ENCODE measurements around the gene NELL2. TPM values are rescaled to one million over a fixed set of nuclear protein-coding genes. Genes with fewer than 3 reads are reported as not detected.

Gene NELL2
- total and polyA plus RNA-seq, 7 donors = 0.17 to 1.8 (median 0.30) TPM; not detected in 3

DNA sequence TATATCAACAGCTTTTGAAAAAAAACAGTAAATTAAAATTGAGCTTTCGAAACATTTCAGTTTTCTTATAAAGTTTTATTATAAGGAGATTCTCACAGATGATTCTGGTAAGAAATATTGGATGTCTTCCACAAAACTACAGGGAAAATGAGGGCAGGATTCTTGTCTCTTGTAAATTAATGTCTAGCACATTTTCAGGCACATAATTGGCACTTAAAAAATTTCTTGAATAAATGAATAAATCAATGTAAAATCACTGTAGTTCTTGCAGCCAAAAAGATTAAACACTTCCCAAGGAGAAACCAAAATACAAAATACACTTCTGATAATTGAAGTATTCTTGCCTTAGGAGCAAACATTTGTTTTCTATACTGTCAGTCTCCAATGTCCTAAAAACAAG is 164.4 kb downstream of the NELL2 start:
- TF ChIP-seq, protein P1, sequence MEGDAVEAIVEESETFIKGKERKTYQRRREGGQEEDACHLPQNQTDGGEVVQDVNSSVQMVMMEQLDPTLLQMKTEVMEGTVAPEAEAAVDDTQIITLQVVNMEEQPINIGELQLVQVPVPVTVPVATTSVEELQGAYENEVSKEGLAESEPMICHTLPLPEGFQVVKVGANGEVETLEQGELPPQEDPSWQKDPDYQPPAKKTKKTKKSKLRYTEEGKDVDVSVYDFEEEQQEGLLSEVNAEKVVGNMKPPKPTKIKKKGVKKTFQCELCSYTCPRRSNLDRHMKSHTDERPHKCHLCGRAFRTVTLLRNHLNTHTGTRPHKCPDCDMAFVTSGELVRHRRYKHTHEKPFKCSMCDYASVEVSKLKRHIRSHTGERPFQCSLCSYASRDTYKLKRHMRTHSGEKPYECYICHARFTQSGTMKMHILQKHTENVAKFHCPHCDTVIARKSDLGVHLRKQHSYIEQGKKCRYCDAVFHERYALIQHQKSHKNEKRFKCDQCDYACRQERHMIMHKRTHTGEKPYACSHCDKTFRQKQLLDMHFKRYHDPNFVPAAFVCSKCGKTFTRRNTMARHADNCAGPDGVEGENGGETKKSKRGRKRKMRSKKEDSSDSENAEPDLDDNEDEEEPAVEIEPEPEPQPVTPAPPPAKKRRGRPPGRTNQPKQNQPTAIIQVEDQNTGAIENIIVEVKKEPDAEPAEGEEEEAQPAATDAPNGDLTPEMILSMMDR (IDR thresholded peaks at IDR 0.05) = no peak
- Histone ChIP-seq H3K4me3 (no peak overlapping the region), H3K4me1 (no peaks in the 10 kb centered on the region), H3K9me3 (no peaks in the 10 kb centered on the region), H3K36me3 (ENCODE audit: insufficient read depth in 1 of 2, low read depth in 1 of 2) (no peaks in the 10 kb centered on the region), H3K27me3 (ENCODE audit: insufficient read depth in 3 of 3, low read length in 2 of 3) (peaks cover 0 to 2% (median 0%) of the 10 kb centered on the region in 3 donors), H3K27ac (no peak overlapping the region)
- DNase-seq (no peak), ATAC-seq (no peak)
- WGBS, 3 donors = 75 to 83% (median 80%) methylated on average over 1 of the region's 1 CpG
- intact Hi-C loops (cut with DNase I) = no loop called here

DNA sequence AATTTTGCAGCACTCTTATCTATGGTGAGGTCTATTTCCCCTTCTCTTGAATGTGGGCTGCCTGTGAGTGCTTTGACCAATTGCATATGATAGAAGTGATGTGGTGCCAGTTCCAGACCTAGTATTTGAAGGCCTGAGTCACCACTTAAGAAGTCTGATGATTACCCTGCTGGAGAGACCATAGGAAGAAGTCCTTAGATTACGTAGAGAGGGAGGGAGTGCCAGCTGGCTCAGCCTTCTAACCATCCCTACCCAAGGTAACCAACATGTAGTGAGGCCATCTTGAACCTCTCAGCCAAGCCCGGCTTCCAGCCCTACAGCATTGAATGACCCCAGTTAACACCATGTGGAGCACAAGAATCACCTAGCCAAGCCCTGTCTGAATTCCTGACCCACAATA is 166.9 kb downstream of the NELL2 start:
- ATAC-seq (no peak), DNase-seq (no peak)
- Histone ChIP-seq H3K9me3 (no peaks in the 10 kb centered on the region), H3K4me3 (no peak overlapping the region), H3K27ac (no peak overlapping the region), H3K36me3 (ENCODE audit: insufficient read depth in 1 of 2, low read depth in 1 of 2) (no peaks in the 10 kb centered on the region), H3K27me3 (ENCODE audit: insufficient read depth in 3 of 3, low read length in 2 of 3) (peaks cover 0 to 2% (median 0%) of the 10 kb centered on the region in 3 donors), H3K4me1 (no peaks in the 10 kb centered on the region)
- WGBS, 3 donors = 74 to 100% (median 84%) methylated on average over 2 of the region's 2 CpGs
- intact Hi-C loops (cut with DNase I) = loop anchor here in 1 of 2 donors (5.0 kb wide), 1 partner anchor 98 kb away; no protein-coding TSS in a partner anchor
- TF ChIP-seq, protein P1 (IDR thresholded peaks at IDR 0.05) = no peak

DNA sequence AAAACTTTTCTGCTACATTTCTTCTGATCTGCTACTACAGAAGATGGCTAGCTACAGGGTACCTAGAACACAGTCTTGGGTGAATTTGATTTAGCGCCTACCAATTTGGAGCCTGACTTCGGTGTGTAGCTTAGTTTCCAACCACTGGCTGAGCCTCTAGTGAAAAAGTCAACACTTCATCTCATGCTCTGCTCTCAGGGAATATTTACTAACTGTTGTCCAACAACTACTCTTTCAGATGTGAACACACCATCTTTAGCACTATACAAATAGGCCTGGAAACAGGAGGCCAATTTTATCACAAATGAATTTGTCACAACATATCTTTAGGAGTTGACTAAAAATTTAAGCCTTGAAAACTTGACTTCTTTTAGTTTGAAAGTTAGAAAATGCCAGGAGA is 167.9 kb downstream of the NELL2 start:
- intact Hi-C loops (cut with DNase I) = loop anchor here in 1 of 2 donors (5.0 kb wide), 1 partner anchor 99 kb away; no protein-coding TSS in a partner anchor
- DNase-seq = no peak
- Histone ChIP-seq H3K4me3 (no peak overlapping the region), H3K9me3 (no peaks in the 10 kb centered on the region), H3K27ac (no peak overlapping the region), H3K27me3 (ENCODE audit: insufficient read depth in 3 of 3, low read length in 2 of 3) (peaks cover 0 to 2% (median 0%) of the 10 kb centered on the region in 3 donors), H3K36me3 (ENCODE audit: insufficient read depth in 1 of 2, low read depth in 1 of 2) (no peaks in the 10 kb centered on the region), H3K4me1 (no peaks in the 10 kb centered on the region)
- WGBS, 3 donors = 83 to 89% (median 87%) methylated on average over 2 of the region's 2 CpGs
- ATAC-seq = no peak
- TF ChIP-seq, protein P1 (IDR thresholded peaks at IDR 0.05) = no peak

DNA sequence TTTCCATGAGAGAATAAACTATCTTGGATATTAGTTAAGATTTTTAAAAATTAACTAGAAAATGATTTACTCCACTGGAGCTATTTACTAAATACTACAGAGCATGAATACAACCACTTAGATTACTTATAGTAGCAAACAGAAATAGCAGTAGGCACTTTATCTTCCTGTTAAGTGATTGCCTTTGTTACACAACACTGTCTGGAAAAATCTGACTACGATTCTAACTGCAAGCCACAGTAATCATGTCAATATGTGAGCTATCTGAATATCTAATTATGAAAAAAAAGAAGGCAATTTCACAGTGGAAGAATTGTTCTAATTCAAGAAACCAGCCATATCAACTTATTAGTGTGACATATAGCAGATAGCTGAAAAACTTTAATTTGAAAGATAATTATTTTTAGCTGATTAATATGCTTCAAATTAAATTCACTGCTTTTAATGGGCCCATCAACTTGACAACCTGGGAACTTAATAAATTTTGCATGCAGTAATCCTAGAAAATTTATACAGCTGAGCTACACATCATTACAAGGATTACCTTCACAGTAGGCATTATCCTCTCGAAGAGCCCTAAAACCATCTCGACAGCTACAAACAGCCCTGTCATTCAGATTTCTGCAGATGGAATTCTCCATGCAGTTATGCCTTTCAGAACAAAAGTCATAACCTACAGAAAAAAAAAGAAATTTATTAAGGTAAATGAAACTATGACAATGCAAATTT is 172.8 kb downstream of the NELL2 start:
- Histone ChIP-seq H3K4me1 (no peaks in the 10 kb centered on the region), H3K9me3 (no peaks in the 10 kb centered on the region), H3K4me3 (no peak overlapping the region), H3K27me3 (ENCODE audit: insufficient read depth in 3 of 3, low read length in 2 of 3) (no peaks in the 10 kb centered on the region), H3K36me3 (ENCODE audit: insufficient read depth in 1 of 2, low read depth in 1 of 2) (no peaks in the 10 kb centered on the region), H3K27ac (no peak overlapping the region)
- WGBS, 3 donors = 55 to 60% (median 60%) methylated on average over 3 of the region's 3 CpGs
- ATAC-seq (no peak), DNase-seq (no peak)
- intact Hi-C loops (cut with DNase I) = no loop called here
- TF ChIP-seq, protein P1 (IDR thresholded peaks at IDR 0.05) = no peak
